ENCODE data around the gene CUBN.
A peak's percentile ranks its signal among the peaks of the same experiment; 100 is the strongest.

The CUBN gene

DNA sequence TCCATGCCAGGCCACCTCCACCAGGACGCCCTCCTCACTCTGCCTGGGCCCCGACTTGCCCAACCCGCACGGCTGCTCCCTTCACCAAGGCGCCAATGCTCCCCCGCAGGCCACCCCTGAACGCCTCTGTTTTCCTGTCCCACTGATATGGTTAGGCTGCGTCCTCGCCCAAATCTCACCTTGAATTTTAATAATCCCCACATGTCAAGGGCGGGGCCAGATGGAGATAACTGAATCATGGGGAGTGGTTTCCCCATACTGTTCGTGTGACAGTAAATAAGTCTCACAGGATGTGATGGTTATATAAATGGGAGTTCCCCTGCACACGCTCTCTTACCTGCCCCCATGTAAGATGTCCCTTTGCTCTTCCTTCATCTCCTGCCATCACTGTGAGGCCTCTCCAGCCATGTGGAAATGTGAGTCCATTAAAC lies 342.2 kb downstream of the CUBN start:
- no peak for DNase-seq (ENCODE audit: low read depth)

DNA sequence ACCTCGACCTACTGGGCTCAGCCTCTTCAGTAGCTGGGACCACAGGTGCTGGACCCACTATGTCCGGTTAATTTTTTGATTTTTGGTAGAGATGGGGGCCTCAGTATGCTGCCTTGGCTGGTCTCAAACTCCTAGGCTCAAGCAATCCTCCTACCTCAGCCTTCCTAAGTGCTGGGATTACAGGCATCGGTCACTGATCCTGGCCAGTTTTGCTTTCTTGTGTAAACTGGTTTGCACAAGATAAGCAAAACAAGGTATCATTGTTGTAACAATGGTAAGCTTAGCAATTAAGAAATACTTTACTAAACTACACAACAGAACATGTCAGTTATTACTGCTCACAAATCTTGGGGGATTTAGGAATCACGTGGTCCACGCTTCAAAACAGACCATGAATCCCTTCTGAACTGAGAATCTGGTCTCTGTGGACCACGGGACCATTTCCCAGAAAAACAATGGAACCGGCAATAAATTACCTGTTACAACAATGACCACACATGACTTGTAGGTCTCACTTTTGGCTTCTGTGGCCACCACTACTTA lies 349.2 kb downstream of the CUBN start:
- no peak for DNase-seq (ENCODE audit: low read depth)

DNA sequence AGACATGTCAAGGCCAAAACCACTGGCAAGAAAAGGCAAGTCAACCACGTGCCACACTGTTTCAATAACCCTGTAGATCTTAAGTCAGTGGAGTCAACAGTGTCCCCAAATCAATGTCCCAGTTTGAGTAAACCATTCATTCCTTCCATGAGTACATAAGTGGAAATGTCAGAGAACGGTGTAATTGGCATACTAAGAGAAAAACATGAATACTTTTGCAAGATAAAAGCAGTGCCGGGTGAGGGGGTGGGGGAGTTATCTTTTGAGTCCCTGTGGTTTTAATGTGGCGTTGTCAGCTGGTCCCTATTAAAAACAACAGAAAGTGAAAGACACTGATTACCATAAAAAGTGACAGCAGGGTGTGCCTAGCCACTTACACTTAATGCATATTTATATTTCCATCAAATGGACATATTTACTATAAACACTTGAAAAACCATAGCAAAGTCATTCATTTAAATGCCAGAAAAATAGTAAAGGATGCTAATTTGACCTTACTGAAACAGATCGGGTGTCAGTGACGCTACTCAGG lies 350.2 kb downstream of the CUBN start:
- DNase-seq (ENCODE audit: low read depth) = no peak

DNA sequence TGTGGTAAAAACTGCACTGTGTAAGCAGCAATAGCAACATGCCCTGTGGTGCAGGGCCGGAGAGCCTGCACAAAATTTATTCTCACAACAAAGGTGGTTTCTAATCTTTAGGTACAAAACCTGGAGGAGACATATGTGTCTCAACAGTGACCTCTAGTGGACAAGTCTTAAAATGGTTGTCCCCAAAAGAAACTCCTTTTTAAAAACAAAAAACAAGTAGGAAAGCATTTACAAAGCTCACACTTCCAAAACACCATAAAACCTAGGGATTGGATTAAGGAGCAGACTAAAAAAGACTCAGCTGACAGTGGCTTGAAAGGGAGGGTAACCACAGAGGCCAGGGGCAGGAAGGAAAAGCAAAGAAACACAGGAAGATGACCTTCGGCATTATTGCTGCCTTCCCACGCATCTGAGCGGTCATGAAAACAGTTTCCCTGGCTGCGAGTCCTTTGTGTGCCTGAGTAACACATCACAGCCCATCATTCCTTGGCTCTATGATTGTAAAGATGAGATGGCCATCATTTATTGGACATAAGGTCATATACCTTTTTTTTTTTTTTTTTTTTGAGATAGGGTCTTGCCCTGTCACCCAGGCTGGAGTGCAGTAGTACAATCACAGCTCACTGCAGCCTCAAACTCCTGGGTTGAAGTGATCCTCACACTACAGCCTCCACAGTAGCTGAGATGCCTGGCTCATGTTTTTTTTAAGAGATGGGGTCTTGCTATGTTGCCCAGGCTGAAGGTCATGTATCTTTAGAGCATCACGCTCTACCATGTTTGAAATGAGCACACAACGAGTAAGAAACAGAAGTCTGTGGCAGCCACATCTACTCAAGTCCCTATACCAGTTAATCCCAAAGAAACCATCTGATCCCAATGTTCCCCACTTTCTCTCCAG lies 351.9 kb downstream of the CUBN start:
- DNase-seq (ENCODE audit: low read depth) = peak; percentile 7

DNA sequence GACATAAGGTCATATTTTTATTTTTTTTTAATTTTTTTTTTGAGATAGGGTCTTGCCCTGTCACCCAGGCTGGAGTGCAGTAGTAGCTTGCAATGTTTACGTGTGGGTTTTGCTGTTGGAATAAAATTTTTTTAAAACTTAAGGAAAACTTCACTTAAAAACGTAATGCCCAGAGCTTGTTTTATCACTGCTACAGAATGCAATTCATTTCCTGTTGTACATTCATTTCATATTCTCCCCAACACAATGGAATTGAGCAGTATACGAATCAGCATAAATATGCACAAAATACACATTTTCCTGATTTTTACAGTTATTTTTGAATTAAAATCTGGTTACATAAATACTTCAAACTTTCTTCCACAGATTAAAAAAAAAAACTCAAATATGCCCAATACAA lies 352.7 kb downstream of the CUBN start:
- no peak for DNase-seq (ENCODE audit: low read depth)

Data from HS-27A (cell line).